Heart right ventricle (tissue), 16 donors: ENCODE measurements around the gene RAD51. TPM values are rescaled to one million over a fixed set of nuclear protein-coding genes. Genes with fewer than 3 reads are reported as not detected.
A peak's percentile ranks its signal among the peaks of the same experiment; 100 is the strongest.

Source experiments
- ATAC-seq, 8 donors: fragments of 200-7000 bp; cut with Tn5 transposase; one replicate each; pipeline ENCODE4 v1.9.1; 2020; ENCODE audit warnings: mild to moderate bottlenecking in 8 of 8, moderate library complexity in 8 of 8, moderate number of reproducible peaks in 1 of 8
- DNase-seq, 2 donors: peaks; one replicate each; pipeline ENCODE4 v3.0.0-alpha.2; 2020
- H3K27ac ChIP-seq, 10 donors: fragments of 200-600 bp; sonication (generic) in 2 of 10; one replicate each; pipeline versions ENCODE4 v1.5.0 to v1.8.0; 2020 to 2022; ENCODE audit warnings: mild to moderate bottlenecking in 3 of 10
- H3K27me3 ChIP-seq, 7 donors: fragments of 200-600 bp; one replicate each; pipeline ENCODE4 v1.8.0; 2021 to 2022; ENCODE audit warnings: mild to moderate bottlenecking in 2 of 7
- H3K36me3 ChIP-seq, 9 donors: fragments of 200-600 bp; sonication (generic) in 1 of 9; one replicate each; pipeline versions ENCODE4 v1.5.0 to v1.8.0; 2020 to 2022; ENCODE audit warnings: mild to moderate bottlenecking in 2 of 9
- H3K4me1 ChIP-seq, 9 donors: fragments of 200-600 bp; sonication (generic) in 1 of 9; one replicate each; pipeline versions ENCODE4 v1.5.0 to v1.8.0; 2020 to 2022; ENCODE audit warnings: mild to moderate bottlenecking in 4 of 9
- H3K4me3 ChIP-seq, 10 donors: fragments of 200-600 bp; sonication (generic) in 2 of 10; one replicate each; pipeline versions ENCODE4 v1.5.0 to v1.8.0; 2020 to 2022; ENCODE audit warnings: mild to moderate bottlenecking in 7 of 10, moderate library complexity in 2 of 10
- H3K9me3 ChIP-seq, 11 donors: fragments of 200-600 bp in 10 of 11; sonication (generic) in 2 of 11; one replicate each; pipeline versions ENCODE4 v1.5.0 to v1.8.0; 2013 to 2022; ENCODE audit warnings: mild to moderate bottlenecking in 2 of 11, control low read depth in 1 of 11, moderate library complexity in 1 of 11
- CTCF ChIP-seq, 9 donors: fragments of 200-600 bp; sonication (generic) in 2 of 9; IDR thresholded peaks; one replicate each; pipeline versions ENCODE4 v1.5.0 to v1.8.0; 2021 to 2022; ENCODE audit warnings: antibody characterized with exemption in 9 of 9, mild to moderate bottlenecking in 5 of 9, moderate library complexity in 1 of 9
- WGBS, 2 donors: extraction: QIAGEN DNeasy Blood & Tissue Kit; methylation state at CpG; one replicate each; pipeline ENCODE4 v1.1.7; 2013; ENCODE audit warnings: inconsistent platforms in 1 of 2; 5-methylcytosine and 5-hydroxymethylcytosine counted together
- intact Hi-C, 10 donors: fragments of 100-400 bp; cut with DNase I; formaldehyde crosslinking; loops; one replicate each; pipeline versions ENCODE4 v1.11.1 to v1.14.2; 2022
- polyA plus RNA-seq, 2 donors: library from polyadenylated mRNA; stranded (reverse); fragments of 200-250 nt; gene quantifications; one replicate each; pipeline ENCODE4 v1.2.3, GENCODE V29; 2013
- total RNA-seq, 10 donors: library from RNA; stranded (reverse); fragmentation: NEBNext Ultra II Directional in 3 of 10; extraction: Animal tissue kit (Norgen Biotek cat#: 25700) in 3 of 10; gene quantifications; one replicate each; pipeline versions ENCODE4 v1.2.1 to v1.2.4, GENCODE V29; 2021 to 2023
- donor health status: Arrhythmogenic right ventricular cardiomyopathy.
- donor health status: ischemic (EF 13 %, LVEDD 7.1; RV severe dilation, severe dysfunction).
- donor health status: healthy with polysubstance abuse.
- donor health status: DM: no; HTN: yes; CAD: no.
- donor health status: DM: no; HTN: no; CAD: no.
- donor health status: ischemic (EF 25% LVEDD 6.9; RV normal size, moderate dysfunction).
- donor health status: ischemic (EF 25% LVEDD 5.7; RV mildly dilated, moderate dysfunction).
- donor health status: healthy.
- donor health status: DM: yes; HTN: yes; CAD: no.
- donor health status: Ischemic cardiomyopathy.
- donor health status: ischemic (EF 35%, LVEDD 5.7; RV mildly dilated, moderate dysfunction).
- donor health status: nonischemic (EF 11% LVEDD 7.7; RV severe dilation, severe dysfunction).
- donor health status: DM: yes; HTN: yes; CAD: no.
- donor health status: PGD.
- donor health status: ischemic (EF 29% LVEDD 5.4; RV normal size, mild dysfunction).
- donor health status: nonischemic (EF 23%, LVEDD 6.1; RV moderate dilation, normal function).

The RAD51 gene
- total and polyA plus RNA-seq, 12 donors = 0.30 to 3.6 (median 0.61) TPM; not detected in 1

- Histone ChIP-seq H3K36me3 (peaks cover 0 to 33% (median 0%) of the 10 kb centered on the region in 9 donors), H3K4me1 (peaks cover 0 to 24% (median 18%) of the 10 kb centered on the region in 9 donors), H3K9me3 (no peaks in the 10 kb centered on the region), H3K27me3 (no peaks in the 10 kb centered on the region), H3K27ac (peak overlapping the region in 7 of 10 donors; percentile 95 to 100 (median 99)), H3K4me3 (peak overlapping the region; percentile 52 to 90 (median 84))
- 0 to 1% methylated on average over 24 of the region's 24 CpGs for WGBS, 2 donors
- peak in 1 of 8 donors; percentile 50 for ATAC-seq
- DNase-seq = no peak
- intact Hi-C loops = loop anchor here in 4 of 10 donors (1.0 to 10.0 kb wide), 4 partner anchors 57 to 199 kb away; partner anchors contain the start of genes DNAJC17 (in 1 of the 4), VPS18 (in 1 of the 4) and ZFYVE19 (in 1 of the 4)
- no peak for TF ChIP-seq CTCF (IDR thresholded peaks at IDR 0.05)
Measured at GRCh38 chr15:40695469-40695890, 506 bp downstream of the RAD51 start.

- DNase-seq (no peak), ATAC-seq (no peak)
- no peaks in the 10 kb centered on the region for H3K27me3 ChIP-seq
- peaks cover 0 to 38% (median 0%) of the 10 kb centered on the region in 9 donors for H3K36me3 ChIP-seq
- H3K4me1 ChIP-seq = peaks cover 0 to 24% (median 18%) of the 10 kb centered on the region in 9 donors
- intact Hi-C loops = loop anchor here in 3 of 10 donors (5.0 to 10.0 kb wide), 3 partner anchors 56 to 199 kb away; partner anchors contain the start of gene VPS18 (in 1 of the 3)
- H3K4me3 ChIP-seq = peak overlapping the region in 2 of 10 donors; percentile 85 to 90
- H3K27ac ChIP-seq = peak overlapping the region in 1 of 10 donors; percentile 98
- no peaks in the 10 kb centered on the region for H3K9me3 ChIP-seq
- 82 to 84% methylated on average over 11 of the region's 11 CpGs for WGBS, 2 donors
- TF ChIP-seq CTCF (IDR thresholded peaks at IDR 0.05) = no peak
Measured at GRCh38 chr15:40696228-40696627, 1.3 kb downstream of the RAD51 start.

- intact Hi-C loops = loop anchor here in 3 of 10 donors (5.0 to 10.0 kb wide), 3 partner anchors 54 to 197 kb away; partner anchors contain the start of gene VPS18 (in 1 of the 3)
- no peak overlapping the region for H3K27ac ChIP-seq
Measured at GRCh38 chr15:40697916-40698315, 2.9 kb downstream of the RAD51 start.

GRCh38 chr15:40702077-40702476 lies 7.1 kb downstream of the RAD51 start:
- 93 to 95% methylated on average over 7 of the region's 7 CpGs for WGBS, 2 donors
- no peak overlapping the region for H3K27ac ChIP-seq
- H3K4me3 ChIP-seq = no peak overlapping the region
- H3K27me3 ChIP-seq = no peaks in the 10 kb centered on the region
- no peaks in the 10 kb centered on the region for H3K9me3 ChIP-seq
- intact Hi-C loops = no loop called here
- no peaks in the 10 kb centered on the region for H3K4me1 ChIP-seq
- H3K36me3 ChIP-seq = peaks cover 0 to 56% (median 0%) of the 10 kb centered on the region in 9 donors
- no peak for DNase-seq
- ATAC-seq = no peak
- peak in 3 of 9 donors; percentile 6 to 18 (median 10) for TF ChIP-seq CTCF (IDR thresholded peaks at IDR 0.05)

More at GRCh38 chr15:40697916-40698315, 2.9 kb downstream of the RAD51 start:
- ATAC-seq (no peak), DNase-seq (no peak)
- WGBS, 2 donors = 93 to 95% methylated on average over 7 of the region's 7 CpGs
- Histone ChIP-seq H3K4me3 (no peak overlapping the region), H3K36me3 (peaks cover 0 to 39% (median 0%) of the 10 kb centered on the region in 9 donors), H3K27me3 (no peaks in the 10 kb centered on the region), H3K9me3 (no peaks in the 10 kb centered on the region), H3K4me1 (peaks cover 0 to 24% (median 18%) of the 10 kb centered on the region in 9 donors)
- no peak for TF ChIP-seq CTCF (IDR thresholded peaks at IDR 0.05)
